Erythroblast (primary cell): ENCODE data around the gene UBN2.

Experiments
- GATA1 ChIP-seq: IDR thresholded peaks from 2 replicates; pipeline ENCODE4 v1.6.1; 2011; ENCODE audit warnings: low read depth, mild to moderate bottlenecking, control low read depth, low read length, moderate library complexity
- POLR2A ChIP-seq: IDR thresholded peaks from 2 replicates; pipeline ENCODE4 v1.6.1; 2011; ENCODE audit warnings: mild to moderate bottlenecking, low read length

DNA sequence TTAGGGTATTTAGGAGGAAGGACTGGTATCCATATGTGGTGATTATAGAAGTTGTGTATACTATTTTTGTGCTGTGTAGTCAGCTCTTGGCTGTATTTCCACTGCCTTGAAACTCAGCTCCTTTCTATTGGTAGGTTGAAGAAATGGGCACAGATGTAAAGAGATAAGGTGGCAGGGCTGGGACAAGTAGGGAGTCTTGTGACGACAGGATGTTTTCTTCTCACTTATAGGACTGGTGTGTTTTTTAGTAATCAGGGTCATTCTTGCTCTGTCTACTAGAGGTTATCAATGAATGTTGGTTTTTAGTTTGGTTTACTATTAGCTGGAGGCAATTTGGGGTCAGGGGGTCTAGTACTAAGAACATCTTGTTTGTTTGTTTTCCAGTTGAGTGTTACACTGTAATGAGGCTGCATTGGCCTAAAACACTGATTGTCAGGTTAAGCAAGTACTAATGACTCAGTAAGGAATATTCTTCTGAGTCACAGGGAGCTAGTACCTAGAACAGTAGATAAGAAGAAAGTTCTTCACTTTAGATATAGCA lies 11.8 kb downstream of the UBN2 start:
- TF ChIP-seq POLR2A (peak; percentile 52), GATA1 (no peak)
